GM18861 (cell line): ENCODE results near the gene NBPF20.
A peak's percentile ranks its signal among the peaks of the same experiment; 100 is the strongest.
"Not testable (repeated sequence)": the region's sequence is repeated elsewhere in the genome, so short reads cannot be mapped to it uniquely, and the experiment has no call there.

Experiments
- ATAC-seq: cut with Tn5 transposase; IDR thresholded peaks from one replicate; pipeline ENCODE4 v1.9.1; 2021; ENCODE audit not compliant: unreplicated experiment

NBPF20 gene

DNA sequence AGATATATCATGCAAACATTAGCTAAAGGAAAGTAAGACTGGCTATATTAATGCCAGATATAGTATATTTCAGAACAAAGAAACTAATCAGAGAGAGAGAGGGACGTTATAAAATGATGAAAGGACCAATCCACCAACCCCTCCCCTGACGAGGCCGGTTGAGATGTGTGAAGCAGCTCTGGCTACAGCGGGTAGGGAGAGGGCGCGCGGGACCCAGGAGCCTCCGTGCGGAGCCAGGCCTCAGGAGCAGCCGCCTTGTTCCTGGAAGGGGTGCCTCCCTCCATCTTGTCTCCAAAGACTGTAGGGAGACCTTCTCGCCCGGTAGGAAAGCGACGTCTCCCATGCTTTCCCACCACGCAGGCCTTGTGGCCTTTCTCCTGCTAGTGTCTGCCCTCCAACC lies 5.4 kb upstream of the NBPF20 start:
- not testable (repeated sequence) for ATAC-seq

DNA sequence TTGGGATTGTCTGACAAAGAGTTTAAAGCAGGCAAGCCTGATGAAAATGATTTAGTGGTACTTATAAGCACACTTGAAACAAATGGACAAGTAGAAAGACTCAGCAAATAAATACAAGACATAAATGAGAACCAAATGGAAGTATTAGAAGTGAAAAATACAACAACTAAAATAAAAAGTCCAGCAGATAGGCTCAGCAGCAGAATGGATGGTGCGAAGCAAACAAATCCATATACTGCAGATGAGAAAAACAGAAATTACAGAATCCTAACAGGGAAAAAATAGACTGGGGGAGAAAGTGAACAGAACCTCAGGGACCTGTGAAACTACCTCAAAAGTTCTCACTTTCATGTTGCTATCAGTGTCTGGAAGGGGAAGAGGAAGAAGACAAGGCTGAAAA lies 3.9 kb upstream of the NBPF20 start:
- ATAC-seq: not testable (repeated sequence)

DNA sequence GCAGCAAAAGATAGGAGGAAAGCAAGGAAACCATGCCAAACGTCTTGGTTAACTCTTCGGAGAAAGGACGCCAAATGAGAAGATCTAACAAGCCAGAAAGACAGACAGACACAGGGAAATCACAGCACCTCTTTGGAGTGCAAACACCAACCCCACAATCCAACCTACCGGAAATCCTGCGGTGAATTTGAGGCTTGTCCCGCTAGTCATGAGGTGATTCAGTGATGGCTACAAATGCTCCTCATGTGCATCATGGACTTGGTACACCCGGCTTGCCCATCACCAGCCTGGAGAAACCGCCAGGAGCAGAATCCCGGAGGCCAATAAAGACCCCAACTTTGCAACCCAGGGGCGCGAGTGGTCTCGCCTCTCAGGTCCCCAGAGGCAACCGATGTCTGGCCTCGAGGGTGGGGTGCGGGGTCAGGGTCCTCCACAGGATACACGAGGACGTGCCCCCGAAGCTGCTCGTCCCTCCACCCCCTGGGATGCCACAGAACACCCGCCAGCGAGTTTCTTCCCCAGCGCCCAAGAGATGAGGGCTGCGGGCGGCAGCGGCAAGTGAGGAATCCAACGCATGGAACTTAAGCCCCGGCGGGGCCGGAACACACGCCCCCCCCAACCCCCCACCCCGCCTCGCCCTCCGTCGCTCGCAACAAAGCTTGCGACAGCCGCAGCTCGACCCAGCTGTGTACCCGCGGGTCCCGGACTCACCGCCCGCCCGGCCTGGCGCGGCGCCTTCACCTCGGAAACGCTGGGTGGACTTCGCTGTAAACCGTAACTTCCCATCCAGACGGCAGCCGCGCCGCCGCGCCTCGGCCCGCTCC lies 579 bp downstream of the NBPF20 start:
- ATAC-seq: peak; percentile 51

DNA sequence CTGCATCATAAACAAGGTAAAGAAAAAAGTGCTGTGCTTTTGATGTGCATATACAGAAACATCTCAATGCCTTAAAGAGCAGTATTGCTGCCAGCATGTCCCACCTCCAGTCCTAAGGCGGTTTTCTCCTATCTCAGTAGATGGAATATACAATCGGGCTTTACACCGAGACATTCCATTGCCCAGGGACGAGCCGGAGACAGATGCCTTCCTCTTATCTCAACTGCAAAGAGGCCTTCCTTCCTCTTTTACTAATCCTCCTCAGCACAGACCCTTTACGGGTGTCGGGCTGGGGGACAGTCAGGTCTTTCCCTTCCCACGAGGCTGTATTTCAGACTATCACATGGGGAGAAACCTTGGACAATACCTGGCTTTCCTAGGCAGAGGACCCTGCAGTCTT lies 10.3 kb downstream of the NBPF20 start:
- ATAC-seq: not testable (repeated sequence)

DNA sequence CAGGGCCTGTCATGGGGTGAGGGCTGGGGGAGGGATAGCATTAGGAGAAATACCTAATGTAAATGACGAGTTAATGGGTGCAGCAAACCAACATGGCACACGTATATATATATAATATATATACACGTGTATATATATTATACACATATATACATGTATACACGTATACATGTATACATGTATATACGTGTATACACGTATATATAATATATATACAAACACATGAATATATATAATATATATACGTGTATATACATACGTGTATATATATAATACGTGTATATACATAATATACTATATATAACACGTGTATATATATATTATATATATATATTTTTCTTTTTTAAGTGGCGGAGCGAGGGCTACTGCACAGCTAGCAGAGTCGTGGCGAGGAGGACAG lies 18.1 kb downstream of the NBPF20 start:
- not testable (repeated sequence) for ATAC-seq

DNA sequence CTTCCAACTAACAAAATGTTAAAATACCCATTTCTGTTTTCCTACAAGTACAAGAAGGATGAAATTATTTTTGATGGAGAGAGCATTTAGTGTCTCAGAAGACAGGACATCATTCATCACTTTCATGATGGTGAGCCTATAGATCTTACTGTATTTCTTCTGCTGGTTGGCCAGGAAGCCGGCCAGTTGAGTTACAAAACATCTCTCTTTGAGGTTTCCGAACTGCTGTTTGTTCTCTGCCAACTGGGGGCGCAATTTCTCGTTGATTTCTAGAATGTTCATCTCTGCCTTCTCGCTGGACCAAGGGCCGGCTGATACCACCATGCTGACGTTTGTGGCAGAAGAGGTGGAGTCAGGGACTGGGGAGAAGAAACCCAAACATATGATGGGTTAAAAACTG lies 20.5 kb downstream of the NBPF20 start:
- not testable (repeated sequence) for ATAC-seq

DNA sequence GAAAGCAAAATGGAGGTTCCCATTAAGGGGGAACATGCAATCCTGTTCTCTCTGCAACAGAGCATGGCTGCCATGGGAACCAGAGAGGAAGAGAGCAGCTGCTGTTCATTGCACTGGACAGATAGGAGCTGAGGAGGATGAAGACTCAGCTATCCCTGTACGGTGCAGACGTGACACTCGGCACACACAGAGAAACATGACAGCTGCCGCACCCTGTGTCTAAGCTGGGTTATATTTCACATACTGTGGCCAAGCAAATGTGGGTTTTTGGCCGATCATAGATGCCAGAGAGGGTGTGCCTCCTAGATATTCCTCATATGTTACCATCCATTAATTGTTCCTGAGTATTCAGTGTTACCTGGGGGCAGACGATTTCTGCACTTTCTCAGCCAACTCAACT lies 24.7 kb downstream of the NBPF20 start:
- ATAC-seq: not testable (repeated sequence)
